RWPE1 (cell line): ENCODE results near the gene MINDY2.

ENCODE experiments used
- CTCF ChIA-PET: fragments of 350-600 bp; sonication (Branson Sonifier 250); formaldehyde crosslinking; extraction: SDS; loops from one replicate; lab custom pipeline; 2021; lab: Yijun Ruan, JAX
- POLR2A ChIA-PET: fragments of 400-600 bp; formaldehyde crosslinking; extraction: SDS; loops from one replicate; lab custom pipeline; 2020; ENCODE audit warnings: antibody characterized with exemption; ENCODE audit not compliant: low non-redundant PET; lab: Yijun Ruan, JAX
- DNase-seq: peaks from one replicate; pipeline ENCODE4 v3.0.0; 2012; ENCODE audit warnings: low spot score
- H3K27ac ChIP-seq: fragments of 450-650 bp; 2 replicates; pipeline ENCODE4 v1.5.1; 2017
- CTCF ChIP-seq: fragments of 450-650 bp; conservative IDR thresholded peaks from 2 replicates; pipeline ENCODE4 v1.5.1; 2017; ENCODE audit warnings: low read depth, mild to moderate bottlenecking

MINDY2 gene

GRCh38 chr15:58736018-58736643, 35.0 kb upstream of the MINDY2 start:
- CTCF ChIA-PET: interaction anchor here (0.7 kb wide), 1 partner anchor 87 kb away, joined by 10 read pairs; no protein-coding TSS in a partner anchor
- POLR2A ChIA-PET: no interaction called here

GRCh38 chr15:58737298-58737697, 33.8 kb upstream of the MINDY2 start:
- H3K27ac ChIP-seq: no peak overlapping the region
- TF ChIP-seq CTCF: no peak
- no peak for DNase-seq
- POLR2A ChIA-PET: no interaction called here
- CTCF ChIA-PET: interaction anchor here (0.5 kb wide), 1 partner anchor 203 kb away, joined by 3 read pairs; no protein-coding TSS in a partner anchor

More at GRCh38 chr15:58736018-58736643, 35.0 kb upstream of the MINDY2 start:
- TF ChIP-seq CTCF: no peak
- DNase-seq: no peak
- H3K27ac ChIP-seq: no peak overlapping the region

GRCh38 chr15:58738046-58738707, 32.9 kb upstream of the MINDY2 start:
- H3K27ac ChIP-seq: no peak overlapping the region
- DNase-seq: peak; percentile 31
- ChIA-PET POLR2A (no interaction called here), CTCF (interaction anchor here (0.7 kb wide), 1 partner anchor 34 kb away, joined by 3 read pairs; no protein-coding TSS in a partner anchor)
- no peak for TF ChIP-seq CTCF

- ChIA-PET CTCF (no interaction called here), POLR2A (no interaction called here)
- no peak for DNase-seq
- no peak overlapping the region for H3K27ac ChIP-seq
- no peak for TF ChIP-seq CTCF
Observed at GRCh38 chr15:58740436-58740835, 30.7 kb upstream of the MINDY2 start.

DNA sequence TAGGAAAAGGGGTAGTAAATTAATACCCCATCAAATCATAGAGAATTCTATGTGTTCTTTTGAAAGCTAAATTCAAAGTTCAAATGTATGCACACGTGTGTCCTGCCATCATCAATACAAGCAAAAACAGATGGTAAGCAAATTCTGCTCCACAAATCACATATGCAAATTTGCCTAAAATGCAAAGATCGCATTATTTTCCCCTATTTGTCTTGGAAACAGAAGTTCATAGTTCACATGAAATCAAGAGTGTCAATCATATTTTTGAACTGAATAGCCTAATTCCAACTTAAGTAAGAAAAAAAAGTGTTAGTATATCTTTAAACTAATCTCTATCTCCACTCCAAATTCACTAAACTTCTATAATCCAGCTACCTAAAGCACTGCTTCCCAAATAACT, 30.1 kb upstream of the MINDY2 start:
- no peak for DNase-seq
- no peak for TF ChIP-seq CTCF
- H3K27ac ChIP-seq: no peak overlapping the region
- ChIA-PET CTCF (interaction anchor here (0.6 kb wide), 1 partner anchor 34 kb away, joined by 4 read pairs; no protein-coding TSS in a partner anchor), POLR2A (no interaction called here)

GRCh38 chr15:58742022-58742813, 28.9 kb upstream of the MINDY2 start:
- CTCF ChIA-PET: interaction anchor here (0.9 kb wide), 1 partner anchor 9 kb away, joined by 5 read pairs; no protein-coding TSS in a partner anchor
- POLR2A ChIA-PET: interaction anchor here (0.6 kb wide), 1 partner anchor 14 kb away, joined by 3 read pairs; no protein-coding TSS in a partner anchor
- no peak overlapping the region for H3K27ac ChIP-seq

More at GRCh38 chr15:58742022-58742813, 28.9 kb upstream of the MINDY2 start:
- DNase-seq: no peak
- TF ChIP-seq CTCF: no peak
